ENCODE data around the gene TCERG1.

Gene TCERG1

DNA sequence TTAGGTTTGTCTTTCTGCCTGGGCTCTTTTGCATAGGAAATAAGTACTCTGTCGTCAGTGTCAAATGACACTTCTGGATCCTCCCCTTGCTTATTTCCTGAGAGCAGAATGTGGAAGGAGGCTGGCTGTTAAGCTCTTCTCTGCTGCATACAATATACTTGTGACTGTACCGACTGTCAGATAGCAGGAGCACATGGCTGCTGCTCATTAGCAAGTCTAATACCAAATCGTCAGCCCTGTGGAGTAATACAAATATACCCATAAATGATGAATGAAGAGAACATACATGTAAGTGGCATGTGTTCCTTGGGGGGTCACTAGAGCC is 69.0 kb downstream of the TCERG1 start, which contains the start of gene GPR151:
GPR151 (minus strand) TSS at position 40 of the 325 bp plus-strand sequence. CDS start 77 bp downstream, outside the sequence.
- Histone ChIP-seq H3K27ac (ENCODE audit: low read length) (no peak within 1 kb of the TSS), H3K79me2 (ENCODE audit: low read length) (no peaks in the 10 kb centered on the region), H3K27me3 (ENCODE audit: low read depth, low read length) (no peaks in the 10 kb centered on the region), H4K20me1 (ENCODE audit: insufficient read depth, low read length) (no peaks in the 10 kb centered on the region), H3K9ac (ENCODE audit: low read length) (no peak within 1 kb of the TSS), H3K4me3 (ENCODE audit: low read length) (no peak within 1 kb of the TSS), H3K4me1 (ENCODE audit: low read length) (no peaks in the 10 kb centered on the region), H2AFZ (ENCODE audit: low read depth, low read length) (no peak within 1 kb of the TSS), H3K4me2 (ENCODE audit: low read length) (no peak within 1 kb of the TSS), H3K9me3 (ENCODE audit: insufficient read depth, low read length) (no peaks in the 10 kb centered on the region), H3K36me3 (replicated peaks; ENCODE audit: low read depth, low read length) (peaks cover 10% of the 10 kb centered on the region)
- TF ChIP-seq, protein P1, sequence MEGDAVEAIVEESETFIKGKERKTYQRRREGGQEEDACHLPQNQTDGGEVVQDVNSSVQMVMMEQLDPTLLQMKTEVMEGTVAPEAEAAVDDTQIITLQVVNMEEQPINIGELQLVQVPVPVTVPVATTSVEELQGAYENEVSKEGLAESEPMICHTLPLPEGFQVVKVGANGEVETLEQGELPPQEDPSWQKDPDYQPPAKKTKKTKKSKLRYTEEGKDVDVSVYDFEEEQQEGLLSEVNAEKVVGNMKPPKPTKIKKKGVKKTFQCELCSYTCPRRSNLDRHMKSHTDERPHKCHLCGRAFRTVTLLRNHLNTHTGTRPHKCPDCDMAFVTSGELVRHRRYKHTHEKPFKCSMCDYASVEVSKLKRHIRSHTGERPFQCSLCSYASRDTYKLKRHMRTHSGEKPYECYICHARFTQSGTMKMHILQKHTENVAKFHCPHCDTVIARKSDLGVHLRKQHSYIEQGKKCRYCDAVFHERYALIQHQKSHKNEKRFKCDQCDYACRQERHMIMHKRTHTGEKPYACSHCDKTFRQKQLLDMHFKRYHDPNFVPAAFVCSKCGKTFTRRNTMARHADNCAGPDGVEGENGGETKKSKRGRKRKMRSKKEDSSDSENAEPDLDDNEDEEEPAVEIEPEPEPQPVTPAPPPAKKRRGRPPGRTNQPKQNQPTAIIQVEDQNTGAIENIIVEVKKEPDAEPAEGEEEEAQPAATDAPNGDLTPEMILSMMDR (IDR thresholded peaks at IDR 0.05; ENCODE audit: low read depth, low read length) = no peak
- no peak for TF ChIP-seq EZH2phosphoT487 (IDR thresholded peaks at IDR 0.05; ENCODE audit: low read depth)

DNA sequence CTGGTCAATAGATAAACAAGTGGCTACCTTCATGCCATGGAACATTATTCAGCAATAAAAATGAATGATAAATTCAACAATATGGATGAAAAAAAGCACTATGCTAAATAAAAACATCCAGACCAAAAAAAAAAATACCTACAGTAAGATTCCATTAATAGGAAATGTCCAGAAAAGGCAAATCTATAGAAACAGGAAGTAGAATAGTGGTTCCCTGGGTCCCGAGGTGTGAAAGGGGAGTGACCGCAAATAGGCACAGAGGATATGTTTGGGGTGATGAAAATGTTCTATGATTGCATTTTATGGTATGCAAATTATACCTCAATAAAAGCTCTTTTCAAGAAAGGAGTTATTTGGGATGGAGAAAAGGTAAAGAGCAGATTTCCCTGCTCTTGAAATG is 72.4 kb downstream of the TCERG1 start:
- TF ChIP-seq, protein P1 (IDR thresholded peaks at IDR 0.05; ENCODE audit: low read depth, low read length) = no peak
- TF ChIP-seq EZH2phosphoT487 (IDR thresholded peaks at IDR 0.05; ENCODE audit: low read depth) = no peak
- Histone ChIP-seq H4K20me1 (ENCODE audit: insufficient read depth, low read length) (no peaks in the 10 kb centered on the region), H3K9me3 (ENCODE audit: insufficient read depth, low read length) (no peaks in the 10 kb centered on the region), H3K27ac (ENCODE audit: low read length) (no peak overlapping the region), H3K4me1 (ENCODE audit: low read length) (no peaks in the 10 kb centered on the region), H3K9ac (ENCODE audit: low read length) (no peak overlapping the region), H3K4me3 (ENCODE audit: low read length) (no peak overlapping the region), H3K4me2 (ENCODE audit: low read length) (no peak overlapping the region), H3K36me3 (replicated peaks; ENCODE audit: low read depth, low read length) (no peaks in the 10 kb centered on the region), H2AFZ (ENCODE audit: low read depth, low read length) (no peak overlapping the region), H3K27me3 (ENCODE audit: low read depth, low read length) (no peaks in the 10 kb centered on the region), H3K79me2 (ENCODE audit: low read length) (no peaks in the 10 kb centered on the region)

DNA sequence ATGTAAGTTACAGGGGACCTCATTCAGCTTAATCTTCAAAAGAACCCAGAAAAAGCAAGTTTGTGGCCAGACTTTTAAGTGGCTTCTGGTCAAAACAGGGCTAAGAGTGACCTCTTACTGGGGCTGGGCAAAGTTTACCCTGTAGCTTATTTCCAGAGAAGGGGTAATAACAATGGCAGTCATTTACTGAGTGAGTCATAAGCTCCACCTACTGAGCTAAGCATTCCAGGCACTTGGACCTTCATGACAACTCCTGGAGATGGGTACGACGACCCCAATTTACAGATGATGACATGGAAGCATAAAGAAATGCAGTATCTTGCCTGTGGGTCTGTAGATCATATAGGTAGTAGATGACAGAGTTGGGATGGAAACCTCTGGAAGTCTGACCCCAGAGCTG is 73.6 kb downstream of the TCERG1 start:
- no peak overlapping the region for H2AFZ ChIP-seq (ENCODE audit: low read depth, low read length)
- H3K36me3 ChIP-seq (replicated peaks; ENCODE audit: low read depth, low read length) = no peaks in the 10 kb centered on the region
- no peaks in the 10 kb centered on the region for H3K4me1 ChIP-seq (ENCODE audit: low read length)
- no peaks in the 10 kb centered on the region for H3K27me3 ChIP-seq (ENCODE audit: low read depth, low read length)
- H3K27ac ChIP-seq (ENCODE audit: low read length) = no peak overlapping the region
- TF ChIP-seq, protein P1 (IDR thresholded peaks at IDR 0.05; ENCODE audit: low read depth, low read length) = no peak
- TF ChIP-seq EZH2phosphoT487 (IDR thresholded peaks at IDR 0.05; ENCODE audit: low read depth) = no peak
- H3K4me3 ChIP-seq (ENCODE audit: low read length) = no peak overlapping the region
- H3K9me3 ChIP-seq (ENCODE audit: insufficient read depth, low read length) = no peaks in the 10 kb centered on the region
- no peaks in the 10 kb centered on the region for H3K79me2 ChIP-seq (ENCODE audit: low read length)
- no peaks in the 10 kb centered on the region for H4K20me1 ChIP-seq (ENCODE audit: insufficient read depth, low read length)
- no peak overlapping the region for H3K9ac ChIP-seq (ENCODE audit: low read length)
- H3K4me2 ChIP-seq (ENCODE audit: low read length) = no peak overlapping the region

DNA sequence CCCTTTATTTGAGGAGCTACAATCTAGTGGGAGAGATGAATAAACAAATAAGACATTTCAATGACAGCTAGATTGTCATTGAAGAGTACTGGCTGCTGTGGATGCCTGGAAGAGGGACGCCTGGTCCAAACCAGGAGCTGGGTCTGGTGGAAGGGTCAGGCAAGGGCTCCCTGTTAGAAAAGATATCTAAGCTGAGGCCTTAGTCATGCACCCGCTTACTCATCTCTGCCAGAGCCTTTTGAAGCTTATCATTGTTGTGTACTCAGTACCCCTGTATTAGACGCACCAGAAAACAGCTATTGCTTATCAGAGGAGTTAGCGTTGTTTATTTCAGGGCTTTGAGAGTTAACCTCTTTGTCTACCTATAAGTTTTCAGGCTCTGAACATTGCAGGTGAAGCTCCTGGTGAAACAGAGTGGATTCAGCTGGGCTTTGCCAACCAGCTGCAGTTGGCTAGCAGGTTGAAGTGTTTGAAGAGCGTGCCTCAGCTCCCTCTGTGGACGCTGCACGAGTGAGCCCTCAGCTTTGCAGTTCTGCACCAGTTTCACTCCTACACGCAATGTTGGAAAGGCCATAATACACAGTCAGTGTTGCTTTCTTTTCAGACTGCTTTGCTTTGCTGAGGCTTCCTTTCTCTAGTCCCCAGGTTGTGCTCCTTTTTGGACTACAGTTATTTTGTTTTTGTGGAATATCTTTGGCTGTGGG is 74.4 kb downstream of the TCERG1 start:
- Histone ChIP-seq H3K4me1 (ENCODE audit: low read length) (no peaks in the 10 kb centered on the region), H4K20me1 (ENCODE audit: insufficient read depth, low read length) (no peaks in the 10 kb centered on the region), H3K27ac (ENCODE audit: low read length) (no peak overlapping the region), H2AFZ (ENCODE audit: low read depth, low read length) (no peak overlapping the region), H3K79me2 (ENCODE audit: low read length) (no peaks in the 10 kb centered on the region), H3K4me3 (ENCODE audit: low read length) (no peak overlapping the region), H3K27me3 (ENCODE audit: low read depth, low read length) (no peaks in the 10 kb centered on the region), H3K4me2 (ENCODE audit: low read length) (no peak overlapping the region), H3K9ac (ENCODE audit: low read length) (no peak overlapping the region), H3K9me3 (ENCODE audit: insufficient read depth, low read length) (no peaks in the 10 kb centered on the region), H3K36me3 (replicated peaks; ENCODE audit: low read depth, low read length) (no peaks in the 10 kb centered on the region)
- TF ChIP-seq, protein P1 (IDR thresholded peaks at IDR 0.05; ENCODE audit: low read depth, low read length) = no peak
- TF ChIP-seq EZH2phosphoT487 (IDR thresholded peaks at IDR 0.05; ENCODE audit: low read depth) = no peak

All from OCI-LY3 (cell line).